Neural progenitor cell (in vitro differentiated cells): ENCODE data around the gene AP3B2.

Source experiments
- EZH2 ChIP-seq: fragments of 200-600 bp; sonication (generic); IDR thresholded peaks from 2 replicates; pipeline ENCODE4 v1.6.1; 2017; ENCODE audit warnings: antibody characterized with exemption, mild to moderate bottlenecking, moderate library complexity
- EZH2phosphoT487 ChIP-seq: fragments of 200-600 bp; sonication (generic); IDR thresholded peaks from 2 replicates; pipeline ENCODE4 v1.6.1; 2017; ENCODE audit warnings: antibody characterized with exemption
- TF ChIP-seq, protein P1 (sequence below): fragments of 200-600 bp; sonication (generic); IDR thresholded peaks from 2 replicates; pipeline ENCODE4 v1.5.1; 2017; ENCODE audit warnings: antibody characterized with exemption, mild to moderate bottlenecking

GRCh38 chr15:82647835-82648256 is 61.8 kb downstream of the AP3B2 start:
- TF ChIP-seq, protein P1, sequence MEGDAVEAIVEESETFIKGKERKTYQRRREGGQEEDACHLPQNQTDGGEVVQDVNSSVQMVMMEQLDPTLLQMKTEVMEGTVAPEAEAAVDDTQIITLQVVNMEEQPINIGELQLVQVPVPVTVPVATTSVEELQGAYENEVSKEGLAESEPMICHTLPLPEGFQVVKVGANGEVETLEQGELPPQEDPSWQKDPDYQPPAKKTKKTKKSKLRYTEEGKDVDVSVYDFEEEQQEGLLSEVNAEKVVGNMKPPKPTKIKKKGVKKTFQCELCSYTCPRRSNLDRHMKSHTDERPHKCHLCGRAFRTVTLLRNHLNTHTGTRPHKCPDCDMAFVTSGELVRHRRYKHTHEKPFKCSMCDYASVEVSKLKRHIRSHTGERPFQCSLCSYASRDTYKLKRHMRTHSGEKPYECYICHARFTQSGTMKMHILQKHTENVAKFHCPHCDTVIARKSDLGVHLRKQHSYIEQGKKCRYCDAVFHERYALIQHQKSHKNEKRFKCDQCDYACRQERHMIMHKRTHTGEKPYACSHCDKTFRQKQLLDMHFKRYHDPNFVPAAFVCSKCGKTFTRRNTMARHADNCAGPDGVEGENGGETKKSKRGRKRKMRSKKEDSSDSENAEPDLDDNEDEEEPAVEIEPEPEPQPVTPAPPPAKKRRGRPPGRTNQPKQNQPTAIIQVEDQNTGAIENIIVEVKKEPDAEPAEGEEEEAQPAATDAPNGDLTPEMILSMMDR = no peak
- TF ChIP-seq EZH2 (peak; percentile 95), EZH2phosphoT487 (peak; percentile 85)
